Prostate gland (tissue), 2 donors: ENCODE measurements around the gene UBA52. TPM values are rescaled to one million over a fixed set of nuclear protein-coding genes. Genes with fewer than 3 reads are reported as not detected.

Experiments
- DNase-seq: peaks from one replicate; pipeline ENCODE4 v3.0.0-alpha.2; 2019; ENCODE audit warnings: low spot score
- H3K27ac ChIP-seq, 2 donors: fragments of 200-600 bp; sonication (generic); 2 replicates each; pipeline ENCODE4 v1.5.1; 2017 to 2019
- H3K27me3 ChIP-seq: fragments of 200-600 bp; sonication (generic); replicated peaks from 2 replicates; pipeline ENCODE4 v1.5.1; 2019; ENCODE audit not compliant: insufficient read depth
- H3K36me3 ChIP-seq, 2 donors: fragments of 200-600 bp; sonication (generic); 1 replicate in 1 of 2; 2 replicates in 1 of 2; pipeline versions ENCODE4 v1.5.1 to v1.8.1; 2017 to 2019
- H3K4me1 ChIP-seq: fragments of 200-600 bp; sonication (generic); replicated peaks from 2 replicates; pipeline ENCODE4 v1.5.1; 2019
- H3K4me3 ChIP-seq, 2 donors: fragments of 200-600 bp; sonication (generic); 2 replicates each; pipeline ENCODE4 v1.5.1; 2017 to 2019
- H3K9me3 ChIP-seq: fragments of 200-600 bp; sonication (generic); 2 replicates; pipeline ENCODE4 v1.5.1; 2017
- POLR2A ChIP-seq: fragments of 450-650 bp; IDR thresholded peaks from one replicate; pipeline ENCODE4 v1.6.1; 2016; ENCODE audit warnings: antibody characterized with exemption, mild to moderate bottlenecking
- POLR2AphosphoS5 ChIP-seq: sonication (generic); formaldehyde crosslinking; IDR thresholded peaks from one replicate; pipeline ENCODE4 v1.6.1; 2017; ENCODE audit warnings: antibody characterized with exemption
- WGBS: methylation state at CpG from one replicate; pipeline ENCODE4 v1.1.5; 2018; 5-methylcytosine and 5-hydroxymethylcytosine counted together
- intact Hi-C: fragments of 100-400 bp; cut with DNase I; formaldehyde crosslinking; loops from one replicate; pipeline ENCODE4 v1.14.2; 2022
- total RNA-seq, 2 donors: library from RNA; depleted of rRNA; stranded (reverse); fragments of >200 nt; gene quantifications; one replicate each; pipeline ENCODE4 v1.1.0, GENCODE V29; 2016
- TF ChIP-seq, protein P1 (sequence below), 4 experiments: fragments of 200-600 bp in 2 of 4; fragments of 450-650 bp in 2 of 4; sonication (generic) in 2 of 4; IDR thresholded peaks; 1 replicate in 3 of 4; 2 replicates in 1 of 4; pipeline ENCODE4 v1.5.1; 2016 to 2019; ENCODE audit warnings: antibody characterized with exemption in 4 of 4, mild to moderate bottlenecking in 2 of 4, moderate library complexity in 2 of 4

Gene UBA52
- total RNA-seq, 2 donors from 2014 or later, result 646 to 738 TPM

DNA sequence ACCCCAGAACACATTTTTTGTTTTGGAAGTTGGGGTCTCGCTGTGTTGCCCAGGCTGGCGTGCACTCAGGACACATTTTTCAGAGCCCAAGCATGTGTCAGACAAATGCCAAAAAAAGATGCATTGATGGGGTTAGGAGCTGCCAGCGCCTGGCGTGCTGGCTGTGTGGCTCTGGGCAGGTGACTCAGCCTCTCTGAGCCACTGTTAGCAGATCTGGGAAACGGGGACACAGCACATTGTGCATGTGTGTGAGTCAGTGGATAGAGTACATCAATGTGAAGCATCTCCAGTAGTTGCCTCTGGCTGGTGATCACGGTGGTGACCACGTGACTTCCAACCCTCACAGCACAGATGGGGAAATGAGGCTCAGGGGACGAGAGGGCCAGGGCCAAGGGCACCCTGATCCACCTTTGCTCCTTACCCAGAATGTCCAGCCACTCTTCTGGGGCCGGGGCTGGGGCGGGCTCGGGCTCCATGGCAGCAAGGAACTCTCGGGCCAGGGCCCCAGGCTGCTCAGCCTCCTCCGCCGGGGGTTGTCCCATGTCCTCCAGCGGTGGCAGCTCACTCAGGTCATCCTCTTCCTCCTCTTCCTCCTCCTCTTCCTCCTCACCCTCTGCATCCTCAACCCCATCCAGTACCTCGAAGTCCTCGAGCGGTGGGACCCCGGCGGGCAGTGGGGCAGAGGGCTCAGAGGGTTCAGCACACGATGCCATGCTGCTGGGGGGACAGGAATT is 30.2 kb upstream of the UBA52 start:
- no peaks in the 10 kb centered on the region for H3K27me3 ChIP-seq
- DNase-seq, result no peak
- H3K9me3 ChIP-seq, result no peaks in the 10 kb centered on the region
- TF ChIP-seq POLR2AphosphoS5, result no peak
- no peak for TF ChIP-seq POLR2A
- TF ChIP-seq, protein P1, sequence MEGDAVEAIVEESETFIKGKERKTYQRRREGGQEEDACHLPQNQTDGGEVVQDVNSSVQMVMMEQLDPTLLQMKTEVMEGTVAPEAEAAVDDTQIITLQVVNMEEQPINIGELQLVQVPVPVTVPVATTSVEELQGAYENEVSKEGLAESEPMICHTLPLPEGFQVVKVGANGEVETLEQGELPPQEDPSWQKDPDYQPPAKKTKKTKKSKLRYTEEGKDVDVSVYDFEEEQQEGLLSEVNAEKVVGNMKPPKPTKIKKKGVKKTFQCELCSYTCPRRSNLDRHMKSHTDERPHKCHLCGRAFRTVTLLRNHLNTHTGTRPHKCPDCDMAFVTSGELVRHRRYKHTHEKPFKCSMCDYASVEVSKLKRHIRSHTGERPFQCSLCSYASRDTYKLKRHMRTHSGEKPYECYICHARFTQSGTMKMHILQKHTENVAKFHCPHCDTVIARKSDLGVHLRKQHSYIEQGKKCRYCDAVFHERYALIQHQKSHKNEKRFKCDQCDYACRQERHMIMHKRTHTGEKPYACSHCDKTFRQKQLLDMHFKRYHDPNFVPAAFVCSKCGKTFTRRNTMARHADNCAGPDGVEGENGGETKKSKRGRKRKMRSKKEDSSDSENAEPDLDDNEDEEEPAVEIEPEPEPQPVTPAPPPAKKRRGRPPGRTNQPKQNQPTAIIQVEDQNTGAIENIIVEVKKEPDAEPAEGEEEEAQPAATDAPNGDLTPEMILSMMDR (IDR thresholded peaks at IDR 0.05), result no peak
- peaks cover 5% of the 10 kb centered on the region for H3K4me1 ChIP-seq
- 83% methylated on average over 21 of the region's 21 CpGs for WGBS
- no peak overlapping the region for H3K4me3 ChIP-seq
- no peak overlapping the region for H3K27ac ChIP-seq
- peaks cover 3 to 5% of the 10 kb centered on the region in 2 donors for H3K36me3 ChIP-seq
- intact Hi-C loops, result no loop called here

DNA sequence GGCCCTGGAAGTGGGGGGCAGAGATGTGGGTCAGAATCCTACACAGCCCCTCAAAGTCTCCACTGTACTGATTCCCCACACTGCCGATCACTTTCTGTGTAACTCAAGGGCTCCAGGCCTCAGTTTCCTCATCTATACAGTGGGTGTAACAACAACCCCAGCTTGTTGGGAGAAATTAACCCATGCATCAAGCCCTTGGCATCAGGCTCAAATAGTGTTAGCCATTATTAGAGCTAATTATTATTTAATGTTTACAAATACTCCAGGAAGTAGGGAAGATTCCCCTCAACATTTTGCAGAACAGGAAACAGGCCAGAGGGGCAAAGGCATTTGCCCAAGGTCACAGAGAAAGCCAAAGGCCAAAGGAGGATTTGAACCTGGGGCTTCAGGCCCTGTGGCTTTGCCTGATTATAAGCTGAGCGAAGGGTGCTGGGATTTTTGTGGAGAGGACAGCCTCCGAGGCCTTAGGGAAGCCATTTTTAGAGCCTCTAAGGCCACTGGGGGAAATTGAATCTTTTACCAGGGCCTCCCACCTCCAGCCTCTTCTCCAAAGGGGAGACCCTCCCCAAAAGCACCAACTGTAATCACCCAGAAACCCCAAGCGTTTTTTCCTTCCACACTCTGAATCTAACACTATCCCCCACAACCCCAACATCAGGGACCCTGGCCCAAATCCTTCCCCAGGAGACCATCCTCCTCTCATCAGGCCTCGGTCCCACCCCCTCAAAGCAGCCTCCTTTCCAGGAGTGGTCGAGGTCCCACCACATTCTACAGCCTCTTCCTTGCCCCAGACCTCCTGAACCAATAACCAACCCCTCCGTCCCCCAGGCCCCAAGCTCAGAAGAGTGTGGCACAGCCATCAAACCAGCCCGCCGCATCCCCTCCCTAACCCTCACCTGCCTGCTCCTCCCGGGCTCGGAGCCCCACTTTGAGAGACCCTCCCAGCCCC is 29.4 kb upstream of the UBA52 start:
- WGBS, result 17% methylated on average over 11 of the region's 11 CpGs
- TF ChIP-seq POLR2A, result no peak
- TF ChIP-seq, protein P1 (IDR thresholded peaks at IDR 0.05), result no peak
- no peak for TF ChIP-seq POLR2AphosphoS5
- Histone ChIP-seq H3K27ac (peak overlapping the region; percentile 89 to 90), H3K4me3 (peak overlapping the region; percentile 81 to 93), H3K36me3 (peaks cover 0 to 5% of the 10 kb centered on the region in 2 donors), H3K27me3 (no peaks in the 10 kb centered on the region), H3K4me1 (peaks cover 5% of the 10 kb centered on the region), H3K9me3 (no peaks in the 10 kb centered on the region)
- no peak for DNase-seq
- intact Hi-C loops, result no loop called here

DNA sequence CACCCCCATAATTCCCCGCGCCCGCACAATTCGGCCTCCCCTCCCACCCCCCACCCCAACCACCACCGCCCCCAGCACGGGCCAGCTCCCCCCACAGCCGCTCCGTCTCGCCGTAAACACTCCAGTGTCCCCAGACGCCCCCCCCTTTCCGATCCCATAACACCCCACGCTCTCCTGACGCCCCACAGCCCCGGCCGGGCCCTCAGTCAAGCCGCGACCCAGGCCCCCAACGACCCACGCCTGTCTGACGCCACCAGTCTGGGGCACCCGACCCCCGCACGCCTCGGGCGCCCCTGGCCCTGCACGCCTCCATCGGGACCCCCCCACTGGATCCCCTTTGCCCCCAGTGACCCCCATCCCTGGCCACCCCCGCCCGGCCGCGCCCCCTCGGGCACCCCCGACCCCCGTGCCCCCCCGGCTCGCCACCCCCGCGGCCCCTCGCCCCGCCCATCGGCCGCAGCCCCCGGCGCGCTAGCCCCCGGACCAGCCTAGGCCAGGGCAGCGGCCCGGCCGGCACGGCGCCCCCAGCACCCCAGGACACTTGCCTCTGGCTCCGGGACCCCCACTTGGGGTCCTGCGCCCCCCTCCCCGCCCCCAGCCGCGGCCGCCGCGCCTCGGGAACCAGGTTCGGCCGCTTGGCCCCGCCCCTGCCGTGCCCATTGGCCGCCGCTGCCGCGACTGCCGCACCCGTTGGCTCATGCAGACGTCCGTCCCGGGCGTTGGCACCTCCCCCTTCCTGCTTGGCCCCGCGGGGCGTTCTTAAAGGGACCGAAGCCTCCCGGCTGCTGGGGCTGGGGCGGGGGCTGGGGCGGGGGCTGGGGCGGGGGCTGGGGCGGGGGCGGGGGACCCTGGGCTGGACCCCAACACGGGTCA is 28.5 kb upstream of the UBA52 start, which contains the start of gene FKBP8:
FKBP8 (minus strand) TSS at position 633 of the 873 bp plus-strand sequence. CDS start 1,603 bp downstream, outside the sequence.
- no peaks in the 10 kb centered on the region for H3K9me3 ChIP-seq
- no peaks in the 10 kb centered on the region for H3K27me3 ChIP-seq
- peak within 1 kb of the TSS; percentile 89 to 90 for H3K27ac ChIP-seq
- under 1% methylated on average over 61 of the region's 86 CpGs for WGBS
- peak; percentile 92 for DNase-seq
- H3K4me1 ChIP-seq, result peaks cover 5% of the 10 kb centered on the region
- peak within 1 kb of the TSS; percentile 81 to 93 for H3K4me3 ChIP-seq
- TF ChIP-seq POLR2A (peak; percentile 28), POLR2AphosphoS5 (peak; percentile 72)
- TF ChIP-seq, protein P1 (IDR thresholded peaks at IDR 0.05), result peak in 1 of 4 experiments; percentile 4
- intact Hi-C loops, result no loop called here
- H3K36me3 ChIP-seq, result peaks cover 0 to 5% of the 10 kb centered on the region in 2 donors

DNA sequence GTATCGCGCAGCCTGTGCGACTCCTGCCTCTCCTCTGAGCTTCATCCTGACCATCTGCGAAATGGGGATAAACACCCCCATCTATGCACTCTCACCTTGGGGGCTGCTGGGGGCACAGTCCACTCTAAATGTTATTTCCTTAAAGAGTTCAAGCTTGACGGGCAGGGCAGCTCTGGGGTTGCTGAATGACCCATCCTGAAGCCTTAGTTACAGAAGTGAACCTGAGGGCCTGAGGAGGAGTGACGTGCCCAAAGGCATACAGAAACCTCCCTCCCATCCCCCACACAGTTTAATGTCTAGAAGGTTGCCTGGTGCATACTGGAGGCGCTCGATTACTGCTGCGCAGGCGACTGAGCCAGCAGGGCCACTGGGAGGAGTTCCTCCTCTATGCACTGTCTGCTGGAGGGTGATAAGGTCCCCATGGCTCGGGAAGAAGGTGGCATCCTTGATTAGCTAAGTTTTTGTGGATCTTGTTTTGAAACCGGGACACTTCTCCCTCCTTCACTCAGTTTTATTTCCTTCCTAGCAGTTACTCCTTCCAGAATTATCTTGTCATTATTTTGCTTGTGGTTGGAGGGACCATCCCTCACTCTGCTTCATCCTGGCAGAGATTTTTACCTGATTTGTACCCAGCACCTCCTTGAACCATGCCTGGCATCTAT is 27.7 kb upstream of the UBA52 start:
- DNase-seq, result no peak
- H3K9me3 ChIP-seq, result no peaks in the 10 kb centered on the region
- peaks cover 5% of the 10 kb centered on the region for H3K4me1 ChIP-seq
- 9% methylated on average over 12 of the region's 12 CpGs for WGBS
- H3K27ac ChIP-seq, result peak overlapping the region; percentile 89 to 90
- H3K27me3 ChIP-seq, result no peaks in the 10 kb centered on the region
- intact Hi-C loops, result no loop called here
- TF ChIP-seq POLR2AphosphoS5 (no peak), POLR2A (no peak)
- TF ChIP-seq, protein P1 (IDR thresholded peaks at IDR 0.05), result peak in 1 of 4 experiments; percentile 8
- H3K4me3 ChIP-seq, result peak overlapping the region; percentile 81 to 93
- peaks cover 0 to 5% of the 10 kb centered on the region in 2 donors for H3K36me3 ChIP-seq
